ENCODE data around the gene SMG6. TPM values are rescaled to one million over a fixed set of nuclear protein-coding genes. Genes with fewer than 3 reads are reported as not detected.

SMG6 gene
- 44.5 and 47.7 TPM in 2 replicates for total RNA-seq
- long read RNA-seq, partial matches to known transcripts, result 4 of 5 reads
- long read RNA-seq, other reads (novel, unspliced or antisense), result 1 of 5 reads

GRCh38 chr17:2303204-2304188 is at the start of gene SMG6, which contains the start of gene SRR:
Gene SMG6, minus strand, starts transcription at chr17:2303785. Its CDS starts 65 bp downstream, at chr17:2303720.
Gene SRR, plus strand, starts transcription at chr17:2303950. Its CDS starts 11,611 bp downstream, at chr17:2315561.
- H3K4me3 Mint-ChIP-seq (ENCODE audit: low read depth), result peak within 1 kb of the TSS; percentile 87
- H3K9me3 Mint-ChIP-seq (ENCODE audit: low read depth), result no peaks in the 10 kb centered on the region
- peaks cover 9% of the 10 kb centered on the region for H3K4me1 Mint-ChIP-seq (ENCODE audit: low read depth)
- peak; percentile 87 for DNase-seq (ENCODE audit: low spot score, unreplicated experiment)
- peaks cover 11% of the 10 kb centered on the region for H3K36me3 Mint-ChIP-seq (ENCODE audit: insufficient read depth)
- peak within 1 kb of the TSS; percentile 96 for H3K27ac Mint-ChIP-seq
- TF ChIP-seq CTCF (IDR thresholded peaks at IDR 0.05; ENCODE audit: unreplicated experiment), result no peak
- no peaks in the 10 kb centered on the region for H3K27me3 Mint-ChIP-seq

- no peaks in the 10 kb centered on the region for H3K27me3 Mint-ChIP-seq
- peaks cover 11% of the 10 kb centered on the region for H3K4me1 Mint-ChIP-seq (ENCODE audit: low read depth)
- no peak for DNase-seq (ENCODE audit: low spot score, unreplicated experiment)
- no peaks in the 10 kb centered on the region for H3K9me3 Mint-ChIP-seq (ENCODE audit: low read depth)
- H3K27ac Mint-ChIP-seq, result no peak overlapping the region
- H3K36me3 Mint-ChIP-seq (ENCODE audit: insufficient read depth), result no peaks in the 10 kb centered on the region
- no peak overlapping the region for H3K4me3 Mint-ChIP-seq (ENCODE audit: low read depth)
- no peak for TF ChIP-seq CTCF (IDR thresholded peaks at IDR 0.05; ENCODE audit: unreplicated experiment)
Measured at GRCh38 chr17:2351269-2351668, 47.7 kb upstream of the SMG6 start.

GRCh38 chr17:2347805-2348685 is 44.5 kb upstream of the SMG6 start:
- Mint-ChIP-seq H3K36me3 (ENCODE audit: insufficient read depth) (peaks cover 3% of the 10 kb centered on the region), H3K9me3 (ENCODE audit: low read depth) (no peaks in the 10 kb centered on the region), H3K4me1 (ENCODE audit: low read depth) (peaks cover 11% of the 10 kb centered on the region), H3K27me3 (no peaks in the 10 kb centered on the region), H3K4me3 (ENCODE audit: low read depth) (peak overlapping the region; percentile 19), H3K27ac (peak overlapping the region; percentile 94)
- no peak for DNase-seq (ENCODE audit: low spot score, unreplicated experiment)
- no peak for TF ChIP-seq CTCF (IDR thresholded peaks at IDR 0.05; ENCODE audit: unreplicated experiment)

- H3K9me3 Mint-ChIP-seq (ENCODE audit: low read depth), result no peaks in the 10 kb centered on the region
- H3K27me3 Mint-ChIP-seq, result no peaks in the 10 kb centered on the region
- H3K27ac Mint-ChIP-seq, result no peak overlapping the region
- H3K36me3 Mint-ChIP-seq (ENCODE audit: insufficient read depth), result peaks cover 5% of the 10 kb centered on the region
- H3K4me3 Mint-ChIP-seq (ENCODE audit: low read depth), result no peak overlapping the region
- DNase-seq (ENCODE audit: low spot score, unreplicated experiment), result no peak
- no peak for TF ChIP-seq CTCF (IDR thresholded peaks at IDR 0.05; ENCODE audit: unreplicated experiment)
- H3K4me1 Mint-ChIP-seq (ENCODE audit: low read depth), result peaks cover 11% of the 10 kb centered on the region
Measured at GRCh38 chr17:2346475-2346874, 42.9 kb upstream of the SMG6 start.

- Mint-ChIP-seq H3K4me1 (ENCODE audit: low read depth) (peaks cover 11% of the 10 kb centered on the region), H3K36me3 (ENCODE audit: insufficient read depth) (peaks cover 5% of the 10 kb centered on the region), H3K27me3 (no peaks in the 10 kb centered on the region), H3K27ac (no peak overlapping the region), H3K9me3 (ENCODE audit: low read depth) (no peaks in the 10 kb centered on the region), H3K4me3 (ENCODE audit: low read depth) (no peak overlapping the region)
- TF ChIP-seq CTCF (IDR thresholded peaks at IDR 0.05; ENCODE audit: unreplicated experiment), result no peak
- DNase-seq (ENCODE audit: low spot score, unreplicated experiment), result no peak
Measured at GRCh38 chr17:2344528-2344927, 40.9 kb upstream of the SMG6 start.
